Inferior parietal cortex (tissue), 1 donor: ENCODE data around the gene C4B.
"Not testable (repeated sequence)": the region's sequence is repeated elsewhere in the genome, so short reads cannot be mapped to it uniquely, and the experiment has no call there.

ENCODE experiments used
- DNase-seq: peaks from one replicate; pipeline ENCODE4 v3.0.0-alpha.2; 2016; ENCODE audit errors: extremely low spot score

Gene C4B

GRCh38 chr6:31980998-31981397 lies 33.6 kb upstream of the C4B start:
- DNase-seq = not testable (repeated sequence)

GRCh38 chr6:31981744-31982143 lies 32.9 kb upstream of the C4B start, which contains the start of gene C4A:
C4A (plus strand) TSS chr6:31982057; CDS start chr6:31982108, 51 bp downstream.
- not testable (repeated sequence) for DNase-seq

DNA sequence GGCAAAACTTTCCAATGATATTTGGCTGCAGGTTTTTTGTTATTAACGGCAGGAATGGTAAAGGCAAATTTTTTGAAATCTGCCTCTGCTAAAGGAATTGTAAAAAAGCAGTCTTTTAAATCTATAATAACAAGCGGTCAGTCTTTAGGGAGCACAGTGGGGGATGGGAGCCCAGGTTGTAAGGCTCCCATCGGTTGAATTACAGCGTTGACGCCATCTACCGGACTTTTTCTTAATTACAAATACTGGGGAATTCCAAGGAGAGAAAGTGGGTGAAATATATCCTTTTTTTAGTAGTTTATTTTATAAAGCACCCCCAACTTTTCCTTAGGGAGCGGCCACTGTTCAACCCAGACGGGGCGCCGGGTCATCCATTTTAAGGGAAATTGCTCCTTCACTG lies 25.2 kb upstream of the C4B start:
- not testable (repeated sequence) for DNase-seq

DNA sequence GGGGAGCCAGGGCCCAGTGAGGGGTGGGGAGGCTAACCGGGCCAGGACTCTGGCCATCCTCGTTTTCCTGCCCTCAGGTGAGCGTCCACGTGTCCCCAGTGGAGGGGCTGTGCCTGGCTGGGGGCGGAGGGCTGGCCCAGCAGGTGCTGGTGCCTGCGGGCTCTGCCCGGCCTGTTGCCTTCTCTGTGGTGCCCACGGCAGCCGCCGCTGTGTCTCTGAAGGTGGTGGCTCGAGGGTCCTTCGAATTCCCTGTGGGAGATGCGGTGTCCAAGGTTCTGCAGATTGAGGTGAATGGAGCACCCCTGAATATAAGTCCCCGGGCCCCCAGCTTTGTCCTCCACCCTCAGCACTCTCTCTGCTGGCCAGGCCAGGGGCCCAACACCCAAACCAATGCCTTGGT lies 20.2 kb upstream of the C4B start:
- DNase-seq = not testable (repeated sequence)

DNA sequence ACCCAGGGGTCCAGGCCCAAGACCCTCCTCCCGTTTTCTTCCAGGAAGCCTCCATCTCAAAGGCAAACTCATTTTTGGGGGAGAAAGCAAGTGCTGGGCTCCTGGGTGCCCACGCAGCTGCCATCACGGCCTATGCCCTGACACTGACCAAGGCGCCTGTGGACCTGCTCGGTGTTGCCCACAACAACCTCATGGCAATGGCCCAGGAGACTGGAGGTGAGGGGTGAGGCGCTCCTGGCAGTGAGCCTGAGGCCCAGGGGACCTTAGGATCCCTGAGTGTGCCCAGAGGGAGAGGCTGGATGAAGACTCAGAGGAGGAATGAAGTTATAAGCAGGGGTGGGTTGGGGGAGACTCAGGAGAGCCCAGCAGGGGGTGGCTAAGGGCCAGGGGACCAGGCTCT lies 18.2 kb upstream of the C4B start:
- not testable (repeated sequence) for DNase-seq

- DNase-seq = not testable (repeated sequence)
Measured at GRCh38 chr6:32002546-32003268, 11.9 kb upstream of the C4B start.

GRCh38 chr6:32003301-32003700 lies 11.3 kb upstream of the C4B start:
- DNase-seq = not testable (repeated sequence)

GRCh38 chr6:32004393-32004792 lies 10.2 kb upstream of the C4B start:
- not testable (repeated sequence) for DNase-seq

GRCh38 chr6:32004864-32005537 lies 9.6 kb upstream of the C4B start:
- not testable (repeated sequence) for DNase-seq

DNA sequence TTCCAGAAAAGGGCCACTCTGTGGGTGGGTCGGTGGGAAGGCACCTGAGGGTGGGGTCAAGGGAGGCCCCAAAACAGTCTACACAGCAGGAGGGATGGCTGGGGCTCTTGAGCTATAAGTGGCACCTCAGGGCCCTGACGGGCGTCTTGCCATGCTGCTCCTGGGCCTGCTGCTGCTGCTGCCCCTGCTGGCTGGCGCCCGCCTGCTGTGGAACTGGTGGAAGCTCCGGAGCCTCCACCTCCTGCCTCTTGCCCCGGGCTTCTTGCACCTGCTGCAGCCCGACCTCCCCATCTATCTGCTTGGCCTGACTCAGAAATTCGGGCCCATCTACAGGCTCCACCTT lies 9.1 kb upstream of the C4B start:
- DNase-seq = not testable (repeated sequence)

DNA sequence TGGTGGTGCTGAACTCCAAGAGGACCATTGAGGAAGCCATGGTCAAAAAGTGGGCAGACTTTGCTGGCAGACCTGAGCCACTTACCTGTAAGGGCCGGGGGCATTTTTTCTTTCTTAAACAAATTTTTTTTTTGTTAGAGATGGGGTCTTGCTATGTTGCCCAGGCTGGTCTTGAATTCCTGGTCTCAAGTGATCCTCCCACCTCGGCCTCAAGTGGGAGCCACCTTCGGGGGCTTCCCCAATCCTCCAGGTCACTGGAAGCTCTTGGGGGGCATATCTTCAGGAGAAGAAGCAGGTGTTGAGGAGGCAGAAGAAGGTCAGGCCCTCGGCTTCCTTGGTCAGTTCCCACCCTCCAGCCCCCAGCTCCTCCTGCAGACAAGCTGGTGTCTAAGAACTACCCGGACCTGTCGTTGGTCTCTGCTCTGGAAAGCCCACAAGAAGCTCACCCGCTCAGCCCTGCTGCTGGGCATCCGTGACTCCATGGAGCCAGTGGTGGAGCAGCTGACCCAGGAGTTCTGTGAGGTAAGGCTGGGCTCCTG lies 8.5 kb upstream of the C4B start:
- not testable (repeated sequence) for DNase-seq

- not testable (repeated sequence) for DNase-seq
Measured at GRCh38 chr6:32007086-32007485, 7.5 kb upstream of the C4B start.

DNA sequence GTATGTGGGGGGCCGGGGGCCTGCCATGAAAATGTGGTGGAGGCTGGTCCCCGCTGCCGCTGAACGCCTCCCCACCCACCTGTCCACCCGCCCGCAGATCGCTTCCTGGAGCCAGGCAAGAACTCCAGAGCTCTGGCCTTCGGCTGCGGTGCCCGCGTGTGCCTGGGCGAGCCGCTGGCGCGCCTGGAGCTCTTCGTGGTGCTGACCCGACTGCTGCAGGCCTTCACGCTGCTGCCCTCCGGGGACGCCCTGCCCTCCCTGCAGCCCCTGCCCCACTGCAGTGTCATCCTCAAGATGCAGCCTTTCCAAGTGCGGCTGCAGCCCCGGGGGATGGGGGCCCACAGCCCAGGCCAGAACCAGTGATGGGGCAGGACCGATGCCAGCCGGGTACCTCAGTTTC lies 6.6 kb upstream of the C4B start:
- not testable (repeated sequence) for DNase-seq

DNA sequence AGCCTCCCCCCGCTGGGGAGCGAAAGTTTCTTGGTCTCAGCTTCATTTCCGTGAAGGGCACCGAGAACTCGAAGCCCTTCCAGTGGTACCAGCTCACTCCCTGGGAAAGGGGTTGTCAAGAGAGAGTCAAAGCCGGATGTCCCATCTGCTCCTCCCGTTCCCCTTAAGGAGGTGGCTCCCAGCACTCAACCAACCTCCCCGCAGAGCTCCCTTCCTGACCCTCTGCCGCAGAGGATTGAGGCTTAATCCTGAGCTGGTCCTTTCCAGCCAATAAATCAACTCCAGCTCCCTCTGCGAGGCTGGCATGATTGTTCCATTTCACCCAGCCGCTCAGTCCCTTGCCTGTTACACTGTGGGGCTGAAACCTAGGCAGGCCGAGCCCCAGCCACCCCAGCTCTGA lies 6.0 kb upstream of the C4B start:
- DNase-seq = not testable (repeated sequence)

- DNase-seq = not testable (repeated sequence)
Measured at GRCh38 chr6:32009537-32009936, 5.1 kb upstream of the C4B start.

DNA sequence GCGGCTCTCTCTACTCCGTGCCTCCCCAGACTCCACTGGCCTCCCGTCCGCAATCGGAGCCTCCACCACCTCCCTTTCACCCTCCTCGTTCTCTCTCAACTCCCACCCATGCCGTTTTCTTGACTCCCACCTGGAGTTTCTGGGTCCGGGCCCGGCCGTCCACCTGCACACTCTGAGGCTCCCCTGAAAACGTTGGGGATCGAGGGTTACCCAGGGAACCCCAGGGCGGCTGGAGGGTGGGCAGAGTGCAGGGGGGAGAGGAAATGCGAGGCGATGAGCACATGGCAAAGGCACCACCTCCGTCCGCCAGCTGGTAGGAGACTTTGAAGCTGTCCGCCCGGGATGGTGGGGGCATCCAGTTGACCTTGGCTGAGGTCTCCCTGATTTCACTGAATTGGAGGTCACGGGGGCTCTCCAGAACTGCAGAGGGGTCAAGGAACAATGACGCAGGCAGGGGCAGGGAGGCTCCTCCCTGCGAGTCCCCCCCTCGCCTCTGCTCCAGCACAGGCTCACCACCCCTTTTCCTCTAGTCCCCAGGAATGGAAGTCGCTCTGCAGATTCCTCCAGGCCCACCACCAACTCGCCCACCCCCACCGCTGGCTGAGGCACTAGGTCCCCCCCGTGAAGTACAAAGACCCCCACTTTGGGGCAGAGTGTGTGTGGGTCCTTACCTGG lies 3.6 kb upstream of the C4B start:
- DNase-seq = not testable (repeated sequence)

DNA sequence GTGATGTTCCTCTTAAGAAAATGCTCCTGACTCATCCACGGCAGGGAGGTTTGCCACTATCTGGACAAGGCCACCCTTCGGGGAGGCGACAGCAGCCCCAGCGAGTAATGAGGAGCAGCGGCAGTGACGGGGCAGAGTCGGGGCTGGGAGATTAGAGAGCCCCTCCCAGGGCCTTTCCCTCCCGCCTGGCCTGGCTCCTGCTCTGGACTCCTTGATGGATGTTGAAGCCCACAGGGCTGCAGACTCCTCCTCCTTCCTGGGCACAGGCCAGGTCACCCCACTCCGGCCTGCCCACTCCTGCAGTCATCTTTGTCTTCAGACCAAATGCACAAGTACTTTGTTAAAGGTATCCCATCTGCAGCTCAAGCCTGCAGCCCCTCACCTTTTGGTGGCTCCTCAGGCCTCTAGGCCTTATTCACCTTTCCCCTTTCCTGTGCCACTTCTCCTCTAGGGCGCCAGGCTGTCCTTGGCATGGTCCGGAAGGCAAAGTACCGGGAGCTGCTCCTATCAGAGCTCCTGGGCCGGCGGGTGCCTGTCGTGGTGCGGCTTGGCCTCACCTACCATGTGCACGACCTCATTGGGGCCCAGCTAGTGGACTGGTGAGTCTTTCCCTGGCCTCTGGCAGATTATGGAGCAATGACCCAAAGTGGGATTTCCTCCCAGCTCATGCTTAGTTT lies 1.5 kb upstream of the C4B start:
- DNase-seq = peak; percentile 1

DNA sequence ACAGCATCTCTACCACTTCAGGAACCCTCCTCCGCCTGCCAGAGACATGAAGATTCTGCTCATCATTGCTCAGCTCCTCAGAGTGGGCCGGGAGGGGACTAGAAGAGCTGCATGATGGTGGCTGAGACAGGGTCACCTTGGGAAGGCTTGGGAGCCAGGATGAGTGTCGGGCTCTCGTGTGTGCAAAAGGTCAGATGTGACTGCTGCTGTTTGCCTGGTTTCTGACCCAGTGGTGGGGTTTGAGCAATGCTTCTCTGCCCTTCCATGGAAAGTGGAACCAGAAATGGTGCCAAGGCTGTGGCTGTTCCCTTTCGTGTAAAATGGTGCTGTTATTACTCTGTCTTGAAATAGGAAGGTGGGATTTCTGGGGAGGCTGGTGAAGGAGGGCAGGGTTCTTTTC lies 857 bp upstream of the C4B start:
- DNase-seq = not testable (repeated sequence)

DNA sequence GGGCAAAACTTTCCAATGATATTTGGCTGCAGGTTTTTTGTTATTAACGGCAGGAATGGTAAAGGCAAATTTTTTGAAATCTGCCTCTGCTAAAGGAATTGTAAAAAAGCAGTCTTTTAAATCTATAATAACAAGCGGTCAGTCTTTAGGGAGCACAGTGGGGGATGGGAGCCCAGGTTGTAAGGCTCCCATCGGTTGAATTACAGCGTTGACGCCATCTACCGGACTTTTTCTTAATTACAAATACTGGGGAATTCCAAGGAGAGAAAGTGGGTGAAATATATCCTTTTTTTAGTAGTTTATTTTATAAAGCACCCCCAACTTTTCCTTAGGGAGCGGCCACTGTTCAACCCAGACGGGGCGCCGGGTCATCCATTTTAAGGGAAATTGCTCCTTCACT lies 7.5 kb downstream of the C4B start:
- not testable (repeated sequence) for DNase-seq

DNA sequence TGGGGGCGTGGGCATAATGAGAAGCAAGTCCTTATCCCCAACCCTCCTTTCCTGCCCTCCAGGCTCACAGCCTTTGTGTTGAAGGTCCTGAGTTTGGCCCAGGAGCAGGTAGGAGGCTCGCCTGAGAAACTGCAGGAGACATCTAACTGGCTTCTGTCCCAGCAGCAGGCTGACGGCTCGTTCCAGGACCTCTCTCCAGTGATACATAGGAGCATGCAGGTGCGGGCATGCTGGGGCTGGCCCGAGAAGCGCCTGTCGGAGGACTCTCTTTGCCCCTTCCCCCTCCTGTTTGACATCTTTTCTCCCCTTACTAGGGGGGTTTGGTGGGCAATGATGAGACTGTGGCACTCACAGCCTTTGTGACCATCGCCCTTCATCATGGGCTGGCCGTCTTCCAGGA lies 14.0 kb downstream of the C4B start:
- not testable (repeated sequence) for DNase-seq

DNA sequence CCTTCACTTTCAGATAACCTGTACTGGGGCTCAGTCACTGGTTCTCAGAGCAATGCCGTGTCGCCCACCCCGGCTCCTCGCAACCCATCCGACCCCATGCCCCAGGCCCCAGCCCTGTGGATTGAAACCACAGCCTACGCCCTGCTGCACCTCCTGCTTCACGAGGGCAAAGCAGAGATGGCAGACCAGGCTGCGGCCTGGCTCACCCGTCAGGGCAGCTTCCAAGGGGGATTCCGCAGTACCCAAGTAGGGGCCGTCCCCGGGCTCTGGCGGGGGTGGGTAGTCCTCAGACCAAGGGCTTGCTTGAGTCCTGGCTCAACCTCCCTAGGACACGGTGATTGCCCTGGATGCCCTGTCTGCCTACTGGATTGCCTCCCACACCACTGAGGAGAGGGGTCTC lies 15.0 kb downstream of the C4B start:
- DNase-seq = not testable (repeated sequence)
